Caco-2 (cell line): ENCODE measurements around the gene PACS1. TPM values are rescaled to one million over a fixed set of nuclear protein-coding genes. Genes with fewer than 3 reads are reported as not detected.

Experiments
- BruUV-seq: library from RNA; stranded (reverse); fragments of 400-500 nt; replicated peaks from 2 replicates; lab custom pipeline; 2021; lab: Mats Ljungman, UMichigan
- CTCF ChIA-PET: fragments of 300-600 bp; sonication (Branson Sonifier 250); formaldehyde crosslinking; loops from one replicate; lab custom pipeline; 2022; ENCODE audit warnings: antibody characterized with exemption; lab: Charles Lee
- POLR2A ChIA-PET: fragments of 300-600 bp; sonication (Branson Sonifier 250); formaldehyde crosslinking; loops from one replicate; lab custom pipeline; 2022; ENCODE audit warnings: antibody characterized with exemption; lab: Charles Lee
- DNase-seq, 2 experiments: peaks; one replicate each; pipeline versions ENCODE4 v3.0.0 to v3.0.0-alpha.2; 2020 to 2022
- H3K27me3 ChIP-seq: replicated peaks from 2 replicates; pipeline ENCODE4 v1.6.0; 2011; ENCODE audit warnings: low read length; ENCODE audit not compliant: control insufficient read depth, insufficient read depth
- H3K36me3 ChIP-seq: 2 replicates; pipeline ENCODE4 v1.5.1; 2011; ENCODE audit warnings: low read length; ENCODE audit not compliant: control insufficient read depth, insufficient read depth
- H3K4me1 ChIP-seq: fragments of 250-450 bp; sonication (Bioruptor Pico); 2 replicates; pipeline ENCODE4 v1.5.1; 2020; ENCODE audit warnings: mild to moderate bottlenecking
- H3K4me3 ChIP-seq: 2 replicates; pipeline ENCODE4 v1.5.1; 2011; ENCODE audit warnings: low read depth, mild to moderate bottlenecking, control low read depth, low read length
- H3K9me3 ChIP-seq: fragments of 250-450 bp; sonication (Bioruptor Pico); 2 replicates; pipeline ENCODE4 v1.5.1; 2020; ENCODE audit warnings: mild to moderate bottlenecking, moderate library complexity
- H3K27ac Mint-ChIP-seq: one replicate; pipeline ENCODE4 v1.8.0; 2022; ENCODE audit warnings: mixed read lengths; ENCODE audit not compliant: unreplicated experiment
- H3K27me3 Mint-ChIP-seq: one replicate; pipeline ENCODE4 v1.8.0; 2022; ENCODE audit warnings: mixed read lengths; ENCODE audit not compliant: insufficient read depth, unreplicated experiment
- H3K36me3 Mint-ChIP-seq: one replicate; pipeline ENCODE4 v1.8.0; 2022; ENCODE audit warnings: mild to moderate bottlenecking, mixed read lengths; ENCODE audit not compliant: insufficient read depth, unreplicated experiment
- H3K4me1 Mint-ChIP-seq: one replicate; pipeline ENCODE4 v1.8.0; 2022; ENCODE audit warnings: low read depth, mixed read lengths; ENCODE audit not compliant: unreplicated experiment
- H3K4me3 Mint-ChIP-seq: one replicate; pipeline ENCODE4 v1.8.0; 2022; ENCODE audit warnings: mild to moderate bottlenecking, moderate library complexity, mixed read lengths; ENCODE audit not compliant: unreplicated experiment
- H3K9me3 Mint-ChIP-seq: one replicate; pipeline ENCODE4 v1.8.0; 2022; ENCODE audit warnings: mixed read lengths; ENCODE audit not compliant: unreplicated experiment
- CTCF ChIP-seq, 2 experiments: fragments of 200-600 bp in 1 of 2; IDR thresholded peaks; 1 replicate in 1 of 2; 2 replicates in 1 of 2; pipeline versions ENCODE4 v1.5.1 to v1.8.0; 2011 to 2022; ENCODE audit warnings: antibody characterized with exemption in 1 of 2, control low read depth in 1 of 2, inconsistent platforms in 1 of 2, low read depth in 1 of 2, low read length in 1 of 2, mild to moderate bottlenecking in 1 of 2, moderate library complexity in 1 of 2; ENCODE audit not compliant: insufficient read depth in 1 of 2, severe bottlenecking in 1 of 2, unreplicated experiment in 1 of 2
- intact Hi-C: fragments of 100-400 bp; cut with micrococcal nuclease; formaldehyde crosslinking; loops from one replicate; pipeline ENCODE4 v1.10.0; 2022; ENCODE audit not compliant: unreplicated experiment
- total RNA-seq: library from RNA; stranded (reverse); gene quantifications from 2 replicates; pipeline ENCODE4 v1.2.3, GENCODE V29; 2022

The PACS1 gene
- total RNA-seq, 1 experiment from 2014 or later, result 82.2 TPM

DNA sequence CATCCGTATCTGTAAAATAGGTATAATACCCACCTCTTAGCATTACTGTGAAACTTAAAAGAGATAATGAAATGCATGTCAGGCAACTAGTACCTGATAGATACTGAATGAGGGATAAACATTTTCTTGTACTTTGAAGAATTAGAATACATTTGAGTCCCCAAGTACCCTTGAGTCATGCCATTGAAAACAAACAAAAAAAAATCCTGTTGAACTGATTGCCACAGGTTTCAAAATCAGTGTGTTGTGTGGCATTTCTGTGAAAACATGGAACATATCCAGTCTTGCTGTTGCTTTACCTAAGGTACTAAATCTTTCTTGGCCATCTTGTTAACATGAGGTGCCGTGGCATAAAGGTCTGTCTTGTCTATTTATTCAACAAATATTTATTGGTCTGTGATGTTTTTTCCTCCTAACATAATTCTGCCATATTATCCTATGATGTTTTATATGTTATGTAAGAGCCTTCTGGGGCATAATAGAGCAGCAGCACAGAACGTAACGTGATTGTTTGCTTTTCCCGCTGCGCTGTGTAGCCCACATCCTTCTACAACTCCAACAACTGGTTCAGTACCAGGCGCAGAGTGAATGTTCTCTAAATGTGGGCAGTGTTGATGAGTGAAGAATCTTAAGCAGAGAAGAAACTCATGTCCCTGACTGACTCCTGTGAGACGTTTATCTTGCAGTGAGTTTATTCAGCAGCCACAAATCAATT lies 119.1 kb downstream of the PACS1 start:
- Mint-ChIP-seq H3K27ac (no peak overlapping the region), H3K4me3 (no peak overlapping the region), H3K27me3 (no peaks in the 10 kb centered on the region), H3K36me3 (peaks cover 8% of the 10 kb centered on the region), H3K4me1 (peaks cover 15% of the 10 kb centered on the region), H3K9me3 (no peaks in the 10 kb centered on the region)
- POLR2A ChIA-PET, result no interaction called here
- Histone ChIP-seq H3K27me3 (no peaks in the 10 kb centered on the region), H3K4me1 (peaks cover 18% of the 10 kb centered on the region), H3K4me3 (no peak overlapping the region), H3K36me3 (no peaks in the 10 kb centered on the region; the same call in 1 of the 2 replicates), H3K9me3 (0 out of 2 replicates have a peak, but pooled peaks cover 4% of the 10 kb centered on the region)
- no TSS peak for BruUV-seq
- no peak for TF ChIP-seq CTCF (IDR thresholded peaks at IDR 0.05; ENCODE audit: insufficient read depth in 1 of 2, low read depth in 1 of 2, low read length in 1 of 2, severe bottlenecking in 1 of 2, unreplicated experiment in 1 of 2)
- CTCF ChIA-PET, result no interaction called here
- intact Hi-C loops, result no loop called here
- no peak for DNase-seq

- no TSS peak for BruUV-seq
These were observed 120.7 kb downstream of the PACS1 start for GRCh38 chr11:66190786-66191185.

More at GRCh38 chr11:66190786-66191185, 120.7 kb downstream of the PACS1 start:
- CTCF ChIA-PET, result no interaction called here
- no peaks in the 10 kb centered on the region for H3K9me3 Mint-ChIP-seq
- no peaks in the 10 kb centered on the region for H3K27me3 Mint-ChIP-seq
- no peak overlapping the region for H3K4me3 Mint-ChIP-seq
- DNase-seq, result no peak
- H3K4me1 ChIP-seq, result peaks cover 18% of the 10 kb centered on the region
- H3K4me1 Mint-ChIP-seq, result peaks cover 15% of the 10 kb centered on the region
- POLR2A ChIA-PET, result no interaction called here
- H3K27ac Mint-ChIP-seq, result no peak overlapping the region
- no peak overlapping the region for H3K4me3 ChIP-seq
- TF ChIP-seq CTCF (IDR thresholded peaks at IDR 0.05; ENCODE audit: insufficient read depth in 1 of 2, low read depth in 1 of 2, low read length in 1 of 2, severe bottlenecking in 1 of 2, unreplicated experiment in 1 of 2), result no peak
- H3K36me3 Mint-ChIP-seq, result peaks cover 11% of the 10 kb centered on the region
- no peaks in the 10 kb centered on the region for H3K27me3 ChIP-seq
- intact Hi-C loops, result no loop called here
- no peaks in the 10 kb centered on the region; the same call in 1 of the 2 replicates for H3K36me3 ChIP-seq
- H3K9me3 ChIP-seq, result 0 out of 2 replicates have a peak, but pooled peaks cover 4% of the 10 kb centered on the region
